Subcutaneous abdominal adipose tissue (tissue), 5 donors: ENCODE measurements around the gene CSRP1.

Experiments used
- H3K27ac ChIP-seq: one replicate; pipeline ENCODE4 v1.7.0; 2013; ENCODE audit warnings: low read depth, mild to moderate bottlenecking, inconsistent platforms, low read length, moderate library complexity
- H3K27me3 ChIP-seq, 5 donors: one replicate each; pipeline ENCODE4 v1.7.0; 2013; ENCODE audit warnings: low read length in 5 of 5, inconsistent platforms in 1 of 5; ENCODE audit not compliant: control insufficient read depth in 5 of 5, insufficient read depth in 4 of 5
- H3K36me3 ChIP-seq, 5 donors: one replicate each; pipeline ENCODE4 v1.7.0; 2013; ENCODE audit warnings: low read length in 5 of 5; ENCODE audit not compliant: control insufficient read depth in 5 of 5, insufficient read depth in 5 of 5
- H3K4me1 ChIP-seq, 5 donors: one replicate each; pipeline ENCODE4 v1.7.0; 2013; ENCODE audit warnings: low read length in 5 of 5, mild to moderate bottlenecking in 3 of 5, moderate library complexity in 1 of 5; ENCODE audit not compliant: control insufficient read depth in 5 of 5, insufficient read depth in 5 of 5
- H3K4me3 ChIP-seq, 5 donors: one replicate each; pipeline ENCODE4 v1.7.0; 2013; ENCODE audit warnings: low read length in 5 of 5, low read depth in 1 of 5
- H3K9ac ChIP-seq, 5 donors: one replicate each; pipeline ENCODE4 v1.7.0; 2013; ENCODE audit warnings: low read length in 5 of 5, mild to moderate bottlenecking in 4 of 5, moderate library complexity in 3 of 5
- H3K9me3 ChIP-seq, 5 donors: one replicate each; pipeline ENCODE4 v1.7.0; 2013; ENCODE audit warnings: low read length in 5 of 5; ENCODE audit not compliant: control insufficient read depth in 5 of 5
- donor health status: healthy.
- donor health status: healthy.
- donor health status: healthy.
- donor health status: healthy.
- donor health status: healthy.

CSRP1 gene

DNA sequence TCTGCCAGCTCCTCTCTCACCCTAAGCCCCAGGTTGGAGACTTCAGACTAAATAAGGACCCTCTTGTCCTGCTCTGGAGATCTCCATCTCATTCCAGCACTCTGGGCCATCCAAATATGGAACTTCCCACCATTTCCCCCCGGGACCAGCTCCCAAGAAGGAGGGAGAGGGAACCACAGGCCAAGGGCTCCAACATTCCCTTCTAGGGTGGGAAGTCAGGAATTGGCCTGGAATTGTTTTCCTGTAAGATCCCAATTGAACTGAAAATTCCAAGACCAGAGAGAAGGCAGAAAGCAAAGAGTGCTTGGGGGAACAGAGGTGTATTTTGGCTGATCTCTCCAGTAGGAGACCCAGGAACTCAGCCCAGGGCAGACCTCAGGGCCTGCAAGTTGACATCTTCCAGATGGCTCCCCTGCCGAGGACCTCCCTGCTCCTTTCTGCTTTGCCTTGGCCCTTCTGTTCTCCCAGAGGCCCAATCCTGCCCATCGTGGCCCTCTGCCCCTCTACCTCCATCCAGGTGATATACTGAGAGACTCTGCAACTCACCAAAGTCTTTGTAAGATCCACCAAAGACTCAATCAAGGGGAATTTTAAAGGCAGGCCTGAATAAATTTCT is 14.9 kb downstream of the CSRP1 start:
- Histone ChIP-seq H3K27me3 (no peaks in the 10 kb centered on the region), H3K36me3 (peaks cover 0 to 59% (median 31%) of the 10 kb centered on the region in 5 donors), H3K9me3 (no peaks in the 10 kb centered on the region), H3K9ac (peak overlapping the region in 1 of 5 donors; percentile 33), H3K27ac (peak overlapping the region; percentile 10), H3K4me3 (no peak overlapping the region), H3K4me1 (peaks cover 17 to 85% (median 74%) of the 10 kb centered on the region in 5 donors)

DNA sequence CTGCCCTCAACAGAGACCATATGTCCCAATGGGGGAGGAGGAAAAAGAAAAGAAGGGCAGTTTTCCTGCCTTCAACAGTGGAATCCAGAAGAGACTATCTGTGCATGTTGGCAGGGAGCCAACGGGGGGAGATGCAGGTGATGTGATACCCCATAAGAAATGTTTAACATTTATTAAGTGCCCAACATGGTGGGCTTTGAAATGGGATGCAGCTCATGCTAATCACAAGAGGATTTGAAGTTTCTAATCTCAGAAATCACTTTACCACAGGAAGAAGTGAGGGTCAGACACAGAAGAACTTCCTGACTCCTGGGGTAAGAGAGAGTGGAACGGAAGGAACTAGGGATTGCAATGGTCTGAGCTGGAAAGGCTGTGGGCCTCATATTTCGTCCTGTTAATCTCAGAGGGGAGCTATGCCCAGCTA is 16.2 kb downstream of the CSRP1 start:
- H3K4me3 ChIP-seq, result no peak overlapping the region
- no peaks in the 10 kb centered on the region for H3K9me3 ChIP-seq
- H3K27me3 ChIP-seq, result no peaks in the 10 kb centered on the region
- no peak overlapping the region for H3K27ac ChIP-seq
- H3K36me3 ChIP-seq, result peaks cover 0 to 68% (median 42%) of the 10 kb centered on the region in 5 donors
- H3K9ac ChIP-seq, result no peak overlapping the region
- H3K4me1 ChIP-seq, result peaks cover 14 to 81% (median 67%) of the 10 kb centered on the region in 5 donors

DNA sequence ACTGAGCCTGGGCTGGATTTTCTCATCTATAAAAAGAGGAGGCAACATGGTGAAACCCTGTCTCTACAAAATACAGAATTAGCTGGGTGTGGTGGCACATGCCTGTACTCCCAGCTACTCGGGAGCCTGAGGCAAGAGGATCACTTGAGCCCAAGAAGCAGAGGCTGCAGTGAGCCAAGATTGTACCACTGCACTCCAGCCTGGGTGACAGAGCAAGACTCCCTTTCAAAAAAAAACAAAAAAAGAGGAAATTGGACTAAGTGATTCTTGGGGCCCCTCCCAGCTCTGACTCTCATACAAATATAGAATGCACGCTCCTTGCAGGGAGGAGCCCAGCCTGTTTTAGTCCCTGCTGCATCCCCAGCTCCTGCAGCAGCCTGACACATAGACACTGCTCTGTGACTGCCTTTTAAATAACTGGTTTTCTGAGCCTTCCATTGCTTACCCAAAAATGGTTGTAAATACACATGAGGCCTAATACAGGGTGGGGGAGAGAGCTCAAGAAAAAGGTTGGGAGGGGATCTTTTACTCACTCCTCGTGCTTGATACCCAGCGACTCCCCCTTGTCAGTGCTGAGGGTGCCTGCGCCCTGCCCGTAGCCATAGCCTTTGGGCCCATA is 17.2 kb downstream of the CSRP1 start:
- Histone ChIP-seq H3K36me3 (peaks cover 0 to 68% (median 43%) of the 10 kb centered on the region in 5 donors), H3K9me3 (no peaks in the 10 kb centered on the region), H3K27me3 (no peaks in the 10 kb centered on the region), H3K9ac (peak overlapping the region in 1 of 5 donors; percentile 26), H3K4me1 (peaks cover 11 to 76% (median 57%) of the 10 kb centered on the region in 5 donors), H3K4me3 (no peak overlapping the region), H3K27ac (no peak overlapping the region)

DNA sequence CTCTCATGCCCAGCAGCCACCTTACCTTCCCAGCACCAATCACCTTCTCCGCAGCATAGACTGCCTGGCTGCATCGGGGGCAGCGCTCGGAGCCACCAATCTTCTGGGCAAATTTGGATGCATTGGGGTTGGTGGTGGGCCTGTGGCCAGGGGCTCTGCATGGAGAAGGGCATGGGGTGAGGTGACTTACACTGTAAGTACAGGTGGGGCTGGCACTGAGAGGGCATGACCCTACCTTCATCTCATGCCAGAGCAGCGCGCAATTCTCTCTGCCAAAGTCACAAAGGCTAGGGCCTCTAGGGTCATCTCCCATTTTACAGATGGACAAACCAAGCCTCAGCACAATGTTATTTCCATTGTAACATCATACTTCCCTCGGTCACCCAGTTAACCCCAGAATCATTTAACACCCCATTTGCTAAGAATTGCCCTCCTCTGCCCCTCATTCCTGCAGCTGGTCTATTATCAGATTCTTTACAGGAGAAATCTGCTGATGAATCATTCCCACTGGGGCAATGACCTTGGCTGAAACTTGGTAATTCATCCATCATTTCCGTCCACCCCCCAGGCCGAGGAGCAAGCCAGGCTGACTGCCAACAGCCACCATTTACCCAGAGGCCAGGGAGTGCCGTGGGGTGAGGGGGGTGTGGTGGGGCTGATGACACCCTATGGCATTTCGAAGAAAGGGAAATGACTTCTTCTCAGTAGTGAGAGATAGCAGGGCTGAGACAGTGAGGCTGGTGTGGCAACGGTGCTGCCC is 17.9 kb downstream of the CSRP1 start:
- Histone ChIP-seq H3K4me1 (peaks cover 11 to 69% (median 49%) of the 10 kb centered on the region in 5 donors), H3K9ac (peak overlapping the region in 2 of 5 donors; percentile 16 to 26), H3K36me3 (peaks cover 0 to 69% (median 51%) of the 10 kb centered on the region in 5 donors), H3K9me3 (no peaks in the 10 kb centered on the region), H3K27ac (peak overlapping the region; percentile 23), H3K4me3 (no peak overlapping the region), H3K27me3 (no peaks in the 10 kb centered on the region)

DNA sequence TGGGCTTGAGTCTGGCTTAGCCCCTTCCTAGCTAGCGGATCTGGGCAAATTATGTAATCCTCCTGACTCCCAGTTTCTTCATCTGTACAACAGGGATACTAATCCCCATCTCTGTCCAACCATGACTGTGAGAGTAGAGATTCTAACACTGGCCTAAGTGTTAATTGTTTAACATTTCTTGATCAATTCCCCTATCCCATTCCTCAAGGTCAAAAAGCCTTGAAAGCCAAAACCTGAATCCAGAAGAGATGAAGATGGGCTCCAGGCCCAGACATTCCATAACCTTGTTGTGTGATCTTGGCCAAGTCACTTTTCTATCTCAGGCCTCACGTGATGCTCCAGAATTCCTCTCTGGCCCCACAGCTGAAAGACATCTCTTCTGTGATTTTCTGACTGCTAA is 19.2 kb downstream of the CSRP1 start:
- Histone ChIP-seq H3K27ac (no peak overlapping the region), H3K27me3 (no peaks in the 10 kb centered on the region), H3K9ac (no peak overlapping the region), H3K9me3 (no peaks in the 10 kb centered on the region), H3K4me1 (peaks cover 11 to 58% (median 39%) of the 10 kb centered on the region in 5 donors), H3K36me3 (peaks cover 0 to 68% (median 53%) of the 10 kb centered on the region in 5 donors), H3K4me3 (no peak overlapping the region)

DNA sequence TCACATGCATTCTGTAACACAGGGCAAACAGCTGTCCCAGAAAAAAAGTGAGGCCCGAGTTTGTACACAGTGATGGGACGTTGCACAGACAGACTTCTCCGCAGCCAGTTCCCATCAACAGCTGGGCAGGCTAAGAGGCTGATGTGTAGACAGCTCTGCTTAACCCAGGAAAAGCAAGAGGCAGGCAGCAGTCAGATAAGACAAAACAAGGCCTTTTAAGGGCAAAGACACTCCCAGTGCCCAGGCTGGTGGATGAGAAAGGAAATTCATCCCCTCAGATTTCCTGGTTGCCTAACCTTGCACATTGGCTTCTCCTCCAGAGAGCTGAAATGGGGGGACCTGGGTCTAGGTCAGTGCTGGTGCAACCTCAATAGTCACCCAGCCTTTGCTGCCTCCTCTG is 20.7 kb downstream of the CSRP1 start:
- peaks cover 12 to 55% (median 36%) of the 10 kb centered on the region in 5 donors for H3K4me1 ChIP-seq
- peaks cover 0 to 63% (median 53%) of the 10 kb centered on the region in 5 donors for H3K36me3 ChIP-seq
- H3K27me3 ChIP-seq, result no peaks in the 10 kb centered on the region
- no peak overlapping the region for H3K4me3 ChIP-seq
- no peaks in the 10 kb centered on the region for H3K9me3 ChIP-seq
- no peak overlapping the region for H3K9ac ChIP-seq
- no peak overlapping the region for H3K27ac ChIP-seq

DNA sequence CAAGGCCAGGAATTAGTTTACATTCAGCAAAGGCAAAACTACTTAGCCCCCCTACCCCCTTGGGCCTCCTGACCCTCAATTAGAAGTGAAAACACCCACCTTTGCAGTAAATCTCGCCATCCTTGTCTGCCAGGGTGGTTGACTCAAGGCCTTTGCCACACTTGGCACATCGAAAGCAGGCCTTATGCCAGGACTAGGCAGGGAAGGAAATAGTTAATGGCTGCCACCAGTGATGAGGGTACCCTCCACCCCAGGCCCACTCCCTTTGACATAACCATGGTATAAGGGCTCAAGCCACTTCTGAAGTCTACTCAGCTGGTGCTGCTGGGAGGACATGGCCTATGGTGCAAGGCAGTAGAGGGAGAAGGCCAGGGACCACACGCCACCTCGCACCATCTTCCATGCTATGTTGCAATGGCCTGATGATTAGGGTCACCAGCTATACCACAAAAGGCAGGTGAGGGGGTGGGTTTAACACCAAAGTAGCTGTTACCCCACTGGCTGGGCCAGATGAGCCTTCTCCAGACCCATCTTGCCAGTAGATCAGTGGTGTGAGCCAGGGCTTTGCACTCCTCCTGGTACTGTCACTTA is 21.6 kb downstream of the CSRP1 start:
- no peaks in the 10 kb centered on the region for H3K9me3 ChIP-seq
- H3K36me3 ChIP-seq, result peaks cover 0 to 63% (median 53%) of the 10 kb centered on the region in 5 donors
- H3K27ac ChIP-seq, result no peak overlapping the region
- peaks cover 12 to 52% (median 37%) of the 10 kb centered on the region in 5 donors for H3K4me1 ChIP-seq
- H3K9ac ChIP-seq, result no peak overlapping the region
- no peaks in the 10 kb centered on the region for H3K27me3 ChIP-seq
- H3K4me3 ChIP-seq, result no peak overlapping the region

DNA sequence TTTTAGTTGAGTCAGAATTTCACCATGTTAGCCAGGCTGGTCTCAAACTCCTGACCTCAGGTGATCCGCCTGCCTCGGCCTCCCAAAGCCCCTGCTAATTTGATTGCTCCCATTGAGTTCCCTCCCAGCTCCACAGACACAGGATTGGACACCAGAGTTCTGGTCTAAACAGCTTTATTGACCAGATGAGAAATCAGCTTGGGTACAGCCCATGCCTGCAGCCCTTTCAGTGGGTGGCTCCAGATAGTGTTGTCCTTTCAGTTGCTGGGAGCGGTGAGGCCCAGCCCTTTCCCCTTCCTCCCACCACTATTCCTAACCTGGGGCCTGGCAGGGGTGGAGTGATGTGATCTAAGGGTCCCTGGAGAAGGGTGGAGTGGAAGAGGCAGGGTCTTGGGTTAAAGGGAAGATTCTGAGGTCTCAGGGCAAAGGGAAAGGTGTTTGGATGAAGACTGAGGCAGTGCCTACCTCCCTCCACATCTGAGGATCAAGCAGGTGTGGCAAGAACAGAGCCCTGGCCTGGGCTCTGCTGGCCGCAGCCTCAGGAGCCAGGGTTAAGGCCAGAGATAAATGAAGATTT is 23.5 kb downstream of the CSRP1 start:
- Histone ChIP-seq H3K36me3 (peaks cover 0 to 52% (median 45%) of the 10 kb centered on the region in 5 donors), H3K4me1 (peaks cover 6 to 37% (median 28%) of the 10 kb centered on the region in 5 donors), H3K27ac (no peak overlapping the region)

DNA sequence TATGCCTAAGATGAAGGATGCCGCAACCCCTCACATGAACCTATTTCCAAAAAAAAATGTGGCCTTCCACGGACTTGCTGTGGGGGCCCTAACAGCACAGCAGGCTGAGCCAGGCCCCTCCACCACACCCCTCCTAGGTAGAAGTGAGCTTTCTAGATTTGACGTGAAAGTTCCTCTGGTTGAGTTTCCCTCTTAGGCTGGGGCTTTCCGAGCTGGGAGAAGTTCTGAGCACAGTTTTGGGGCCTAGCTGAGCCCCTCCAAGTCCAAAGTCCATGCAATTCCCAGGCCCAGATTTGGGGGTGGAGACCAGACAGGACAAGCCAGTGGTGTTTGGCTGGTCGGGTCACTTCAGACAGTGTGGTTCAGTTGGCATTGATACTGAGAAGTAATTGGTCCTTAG is 24.2 kb downstream of the CSRP1 start:
- H3K4me1 ChIP-seq, result peaks cover 6 to 32% (median 28%) of the 10 kb centered on the region in 5 donors
- peaks cover 0 to 46% (median 39%) of the 10 kb centered on the region in 5 donors for H3K36me3 ChIP-seq
- H3K9me3 ChIP-seq, result no peaks in the 10 kb centered on the region
- H3K4me3 ChIP-seq, result no peak overlapping the region
- no peak overlapping the region for H3K27ac ChIP-seq
- H3K27me3 ChIP-seq, result no peaks in the 10 kb centered on the region
- H3K9ac ChIP-seq, result peak overlapping the region in 1 of 5 donors; percentile 53

More for the DNA sequence above, 23.5 kb downstream of the CSRP1 start:
- Histone ChIP-seq H3K9ac (no peak overlapping the region), H3K27me3 (no peaks in the 10 kb centered on the region), H3K9me3 (no peaks in the 10 kb centered on the region), H3K4me3 (no peak overlapping the region)
